Measurements from ENCODE around the gene COL18A1.

- TF ChIP-seq CTCF (IDR thresholded peaks at IDR 0.05), result no peak
- no peak for TF ChIP-seq POLR2A (IDR thresholded peaks at IDR 0.05)
Observed at GRCh38 chr21:45370575-45370974, 34.4 kb upstream of the COL18A1 start.
